PC-9 (cell line): Measurements from ENCODE around the gene MGST1. TPM values are rescaled to one million over a fixed set of nuclear protein-coding genes. Genes with fewer than 3 reads are reported as not detected.

Experiments used
- BruUV-seq: library from RNA; stranded (reverse); fragments of 400-500 nt; replicated peaks from 2 replicates; lab custom pipeline; 2021; lab: Mats Ljungman, UMichigan
- CTCF ChIA-PET: fragments of 300-600 bp; sonication (Branson Sonifier 250); formaldehyde crosslinking; loops from one replicate; lab custom pipeline; 2022; ENCODE audit warnings: antibody characterized with exemption; lab: Charles Lee
- POLR2A ChIA-PET: fragments of 300-600 bp; sonication (Branson Sonifier 250); formaldehyde crosslinking; loops from one replicate; lab custom pipeline; 2022; ENCODE audit warnings: antibody characterized with exemption; ENCODE audit not compliant: unreplicated experiment; lab: Charles Lee
- DNase-seq, 2 experiments: peaks; one replicate each; pipeline versions ENCODE4 v3.0.0 to v3.0.0-alpha.2; 2015 to 2022; ENCODE audit warnings: mixed read lengths in 1 of 2
- H2AFZ ChIP-seq: fragments of 200-600 bp; sonication (generic); 2 replicates; pipeline ENCODE4 v1.8.1; 2017; ENCODE audit warnings: antibody characterized with exemption
- H3F3A ChIP-seq: fragments of 200-600 bp; sonication (generic); 2 replicates; pipeline ENCODE4 v1.8.1; 2017; ENCODE audit warnings: antibody characterized with exemption, mild to moderate bottlenecking, low read depth; ENCODE audit not compliant: insufficient read depth
- H3K27ac ChIP-seq: fragments of 200-600 bp; sonication (generic); 2 replicates; pipeline ENCODE4 v1.6.1; 2016; ENCODE audit warnings: mixed run types
- H3K27me3 ChIP-seq: fragments of 200-600 bp; sonication (generic); 2 replicates; pipeline ENCODE4 v1.6.1; 2016; ENCODE audit warnings: low read depth, mixed run types; ENCODE audit not compliant: insufficient read depth
- H3K36me3 ChIP-seq: fragments of 200-600 bp; sonication (generic); 2 replicates; pipeline ENCODE4 v1.6.1; 2016; ENCODE audit warnings: low read depth, mixed run types
- H3K4me1 ChIP-seq: fragments of 200-600 bp; sonication (generic); replicated peaks from 2 replicates; pipeline ENCODE4 v1.6.1; 2016; ENCODE audit warnings: mixed run types; ENCODE audit not compliant: insufficient read depth
- H3K4me2 ChIP-seq: fragments of 200-600 bp; sonication (generic); 2 replicates; pipeline ENCODE4 v1.6.1; 2017; ENCODE audit warnings: mixed run types
- H3K4me3 ChIP-seq: fragments of 200-600 bp; sonication (generic); 2 replicates; pipeline ENCODE4 v1.6.1; 2016; ENCODE audit warnings: mixed run types
- H3K79me2 ChIP-seq: fragments of 200-600 bp; sonication (generic); 2 replicates; pipeline ENCODE4 v1.6.1; 2017; ENCODE audit warnings: low read depth, mixed run types
- H3K9me2 ChIP-seq: fragments of 200-600 bp; sonication (generic); 2 replicates; pipeline ENCODE4 v1.8.1; 2017; ENCODE audit warnings: mild to moderate bottlenecking; ENCODE audit not compliant: insufficient read depth
- H3K9me3 ChIP-seq: fragments of 200-600 bp; sonication (generic); 2 replicates; pipeline ENCODE4 v1.8.1; 2016; ENCODE audit warnings: low read depth; ENCODE audit not compliant: insufficient read depth
- H4K20me1 ChIP-seq: fragments of 200-600 bp; sonication (generic); 2 replicates; pipeline ENCODE4 v1.8.1; 2017; ENCODE audit not compliant: insufficient read depth
- CTCF ChIP-seq: fragments of 200-600 bp; sonication (generic); conservative IDR thresholded peaks from 2 replicates; pipeline ENCODE4 v1.6.1; 2017; ENCODE audit warnings: mixed run types, antibody characterized with exemption, mild to moderate bottlenecking, moderate library complexity
- EZH2 ChIP-seq: fragments of 200-600 bp; sonication (generic); IDR thresholded peaks from 2 replicates; pipeline ENCODE4 v1.8.0; 2017; ENCODE audit warnings: antibody characterized with exemption, low read depth
- intact Hi-C: fragments of 100-400 bp; cut with micrococcal nuclease; formaldehyde crosslinking; loops from one replicate; pipeline ENCODE4 v1.10.0; 2022; ENCODE audit not compliant: unreplicated experiment
- total RNA-seq: library from RNA; stranded (reverse); gene quantifications from 2 replicates; pipeline ENCODE4 v1.2.3, GENCODE V29; 2021

The MGST1 gene
- total RNA-seq, 1 experiment from 2014 or later: 766 TPM

- H3K36me3 ChIP-seq: peaks cover 22% of the 10 kb centered on the region
- peak overlapping the region; percentile 87 for H3K4me3 ChIP-seq
- H3K9me3 ChIP-seq: no peaks in the 10 kb centered on the region
- H3K27me3 ChIP-seq: no peaks in the 10 kb centered on the region
- POLR2A ChIA-PET: interaction anchor here (0.6 kb wide), 1 partner anchor 25 kb away, joined by 4 read pairs; no protein-coding TSS in a partner anchor
- no peak for TF ChIP-seq EZH2
- TF ChIP-seq CTCF: no peak
- peak overlapping the region; percentile 96 for H3K27ac ChIP-seq
- peak overlapping the region; percentile 41; the same call in 1 of the 2 replicates for H2AFZ ChIP-seq
- TSS peak; percentile 39 for BruUV-seq
- peaks cover 17% of the 10 kb centered on the region; the same call in 1 of the 2 replicates for H4K20me1 ChIP-seq
- peaks cover 72% of the 10 kb centered on the region for H3K79me2 ChIP-seq
- CTCF ChIA-PET: no interaction called here
- no peaks in the 10 kb centered on the region for H3K9me2 ChIP-seq
- intact Hi-C loops: loop anchor here (2.0 to 5.0 kb wide), 3 partner anchors 156 to 392 kb away; no protein-coding TSS in a partner anchor
- H3F3A ChIP-seq: peaks cover 49% of the 10 kb centered on the region
- DNase-seq: no peak
- H3K4me2 ChIP-seq: peak overlapping the region; percentile 97
- peaks cover 43% of the 10 kb centered on the region for H3K4me1 ChIP-seq
Observed at GRCh38 chr12:16348435-16349130, 1.1 kb downstream of the MGST1 start.

DNA sequence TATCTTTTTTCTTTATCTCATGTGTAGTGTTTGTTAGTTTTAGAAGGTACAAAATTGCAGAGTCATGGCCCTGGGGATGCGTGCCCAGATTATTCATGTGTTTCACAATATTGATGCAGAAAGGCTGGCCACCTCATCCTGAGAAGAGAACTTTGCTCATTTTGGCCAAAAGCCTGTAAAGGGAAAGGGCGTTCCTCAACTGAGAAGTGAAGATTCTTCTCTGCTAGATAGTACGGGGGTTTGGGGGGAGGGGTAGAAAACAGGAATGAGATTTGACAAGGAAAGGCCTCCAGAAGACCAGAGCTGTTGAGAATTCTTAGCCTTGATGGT is 1.7 kb downstream of the MGST1 start:
- no peak for TF ChIP-seq EZH2
- no peak for TF ChIP-seq CTCF
- no TSS peak for BruUV-seq
- Histone ChIP-seq H3F3A (peaks cover 53% of the 10 kb centered on the region), H3K4me1 (peaks cover 43% of the 10 kb centered on the region), H2AFZ (peak overlapping the region; percentile 41; the same call in 1 of the 2 replicates), H3K27ac (peak overlapping the region; percentile 96), H3K4me3 (peak overlapping the region; percentile 87), H3K9me3 (no peaks in the 10 kb centered on the region), H3K4me2 (peak overlapping the region; percentile 97), H3K79me2 (peaks cover 77% of the 10 kb centered on the region), H3K9me2 (no peaks in the 10 kb centered on the region), H3K36me3 (peaks cover 26% of the 10 kb centered on the region), H4K20me1 (peaks cover 22% of the 10 kb centered on the region; the same call in 1 of the 2 replicates), H3K27me3 (no peaks in the 10 kb centered on the region)
- intact Hi-C loops: loop anchor here (2.0 to 5.0 kb wide), 3 partner anchors 157 to 392 kb away; no protein-coding TSS in a partner anchor
- DNase-seq: peak; percentile 73 to 86
- POLR2A ChIA-PET: interaction anchor here (0.7 kb wide), 1 partner anchor 1634 kb away, joined by 12 read pairs; no protein-coding TSS in a partner anchor
- CTCF ChIA-PET: interaction anchor here (0.6 to 0.7 kb wide), 2 partner anchors 342 to 427 kb away, joined by 4 to 12 read pairs; no protein-coding TSS in a partner anchor

GRCh38 chr12:16350682-16351081 is 3.2 kb downstream of the MGST1 start:
- Histone ChIP-seq H3K4me3 (peak overlapping the region; percentile 87), H3F3A (peaks cover 67% of the 10 kb centered on the region), H3K9me3 (no peaks in the 10 kb centered on the region), H3K9me2 (no peaks in the 10 kb centered on the region), H2AFZ (no peak overlapping the region), H3K79me2 (peaks cover 93% of the 10 kb centered on the region), H4K20me1 (peaks cover 38% of the 10 kb centered on the region; the same call in 1 of the 2 replicates), H3K27me3 (no peaks in the 10 kb centered on the region), H3K4me1 (peaks cover 49% of the 10 kb centered on the region), H3K4me2 (peak overlapping the region; percentile 97), H3K36me3 (peaks cover 35% of the 10 kb centered on the region), H3K27ac (peak overlapping the region; percentile 96)
- POLR2A ChIA-PET: no interaction called here
- TF ChIP-seq EZH2 (no peak), CTCF (no peak)
- CTCF ChIA-PET: no interaction called here
- DNase-seq: peak; percentile 89 to 97
- intact Hi-C loops: loop anchor here (1.0 to 10.0 kb wide), 3 partner anchors 27 to 436 kb away; partner anchors contain the start of gene DERA
- BruUV-seq: no TSS peak
